Mesenchymal stem cell (in vitro differentiated cells and primary cell): ENCODE measurements around the gene PLXND1.

Source experiments
- DNase-seq: peaks from one replicate; pipeline ENCODE4 v3.0.0-alpha.2; 2013
- H2AFZ ChIP-seq: one replicate; pipeline ENCODE4 v1.6.1; 2013; ENCODE audit warnings: low read depth, mild to moderate bottlenecking, control low read depth, inconsistent platforms, low read length, moderate library complexity
- H2AK5ac ChIP-seq: 2 replicates; pipeline ENCODE4 v1.6.1; 2013; ENCODE audit warnings: low read length, moderate library complexity, mild to moderate bottlenecking, inconsistent platforms; ENCODE audit not compliant: severe bottlenecking
- H2BK120ac ChIP-seq: one replicate; pipeline ENCODE4 v1.6.1; 2013; ENCODE audit warnings: low read depth, mild to moderate bottlenecking, inconsistent platforms, low read length, moderate library complexity
- H2BK12ac ChIP-seq, 2 experiments: one replicate each; pipeline ENCODE4 v1.6.1; 2013; ENCODE audit warnings: inconsistent platforms in 2 of 2, low read length in 2 of 2, mild to moderate bottlenecking in 2 of 2, moderate library complexity in 2 of 2, control low read depth in 1 of 2
- H2BK15ac ChIP-seq: one replicate; pipeline ENCODE4 v1.6.1; 2013; ENCODE audit warnings: mild to moderate bottlenecking, low read depth, inconsistent platforms; ENCODE audit not compliant: poor library complexity, severe bottlenecking
- H2BK5ac ChIP-seq: 2 replicates; pipeline ENCODE4 v1.6.1; 2013; ENCODE audit warnings: low read depth, mild to moderate bottlenecking, low read length, control low read depth, inconsistent platforms; ENCODE audit not compliant: poor library complexity, severe bottlenecking
- H3K14ac ChIP-seq, 2 experiments: one replicate each; pipeline ENCODE4 v1.6.1; 2013; ENCODE audit warnings: inconsistent platforms in 2 of 2, low read length in 2 of 2, control low read depth in 1 of 2, mild to moderate bottlenecking in 1 of 2, moderate library complexity in 1 of 2
- H3K18ac ChIP-seq, 2 experiments: one replicate each; pipeline ENCODE4 v1.6.1; 2013; ENCODE audit warnings: inconsistent platforms in 2 of 2, low read length in 2 of 2, control low read depth in 1 of 2, low read depth in 1 of 2, mild to moderate bottlenecking in 1 of 2
- H3K23ac ChIP-seq, 2 experiments: one replicate each; pipeline ENCODE4 v1.6.1; 2013; ENCODE audit warnings: inconsistent platforms in 2 of 2, low read length in 2 of 2, mild to moderate bottlenecking in 2 of 2, moderate library complexity in 2 of 2, control low read depth in 1 of 2
- H3K27ac ChIP-seq: 2 replicates; pipeline ENCODE4 v1.5.1; 2013; ENCODE audit warnings: mild to moderate bottlenecking, moderate library complexity, low read length, control low read depth, inconsistent platforms; ENCODE audit not compliant: poor library complexity, severe bottlenecking
- H3K27me3 ChIP-seq, 2 experiments: 2 replicates each; pipeline versions ENCODE4 v1.6.1 to v1.7.0; 2013; ENCODE audit warnings: low read length in 2 of 2, mild to moderate bottlenecking in 2 of 2, moderate library complexity in 2 of 2, control low read depth in 1 of 2, inconsistent platforms in 1 of 2; ENCODE audit not compliant: control insufficient read depth in 1 of 2, insufficient read depth in 1 of 2
- H3K36me3 ChIP-seq, 2 experiments: 2 replicates each; pipeline versions ENCODE4 v1.6.1 to v1.7.0; 2013; ENCODE audit warnings: low read length in 2 of 2, control low read depth in 1 of 2, inconsistent platforms in 1 of 2, low read depth in 1 of 2, mild to moderate bottlenecking in 1 of 2; ENCODE audit not compliant: insufficient read depth in 2 of 2, control insufficient read depth in 1 of 2
- H3K4ac ChIP-seq, 2 experiments: one replicate each; pipeline ENCODE4 v1.6.1; 2013; ENCODE audit warnings: inconsistent platforms in 2 of 2, low read length in 2 of 2, mild to moderate bottlenecking in 2 of 2, moderate library complexity in 2 of 2, control low read depth in 1 of 2, low read depth in 1 of 2
- H3K4me1 ChIP-seq: 2 replicates; pipeline ENCODE4 v1.6.1; 2013; ENCODE audit warnings: low read depth, low read length, control low read depth; ENCODE audit not compliant: control insufficient read depth, insufficient read depth
- H3K4me2 ChIP-seq: 2 replicates; pipeline ENCODE4 v1.6.1; 2013; ENCODE audit warnings: low read length, mild to moderate bottlenecking, inconsistent platforms; ENCODE audit not compliant: poor library complexity, severe bottlenecking
- H3K4me3 ChIP-seq, 2 experiments: 2 replicates each; pipeline versions ENCODE4 v1.5.1 to v1.7.0; 2013; ENCODE audit warnings: low read length in 2 of 2, mild to moderate bottlenecking in 2 of 2, control low read depth in 1 of 2, low read depth in 1 of 2; ENCODE audit not compliant: insufficient read depth in 1 of 2
- H3K79me1 ChIP-seq: replicated peaks from 2 replicates; pipeline ENCODE4 v1.6.1; 2013; ENCODE audit warnings: mild to moderate bottlenecking, control low read depth, low read length, inconsistent platforms; ENCODE audit not compliant: poor library complexity, severe bottlenecking
- H3K9ac ChIP-seq: 2 replicates; pipeline ENCODE4 v1.7.0; 2013; ENCODE audit warnings: mild to moderate bottlenecking, low read length, moderate library complexity
- H3K9me3 ChIP-seq: 2 replicates; pipeline ENCODE4 v1.7.0; 2013; ENCODE audit warnings: mild to moderate bottlenecking, low read length; ENCODE audit not compliant: control insufficient read depth
- H4K8ac ChIP-seq: one replicate; pipeline ENCODE4 v1.6.1; 2013; ENCODE audit warnings: inconsistent platforms, mild to moderate bottlenecking, low read length, moderate library complexity
- H4K91ac ChIP-seq: one replicate; pipeline ENCODE4 v1.6.1; 2013; ENCODE audit warnings: mild to moderate bottlenecking, low read length, inconsistent platforms
- WGBS: methylation state at CpG from one replicate; pipeline ENCODE4 v1.1.7; 2013; ENCODE audit warnings: mixed read lengths; 5-methylcytosine and 5-hydroxymethylcytosine counted together

Gene PLXND1

GRCh38 chr3:129597087-129597999, 9.1 kb downstream of the PLXND1 start:
- H3K4me1 ChIP-seq: peaks cover 85% of the 10 kb centered on the region
- no peaks in the 10 kb centered on the region for H3K9me3 ChIP-seq
- H2BK5ac ChIP-seq: peak overlapping the region; percentile 91
- peak overlapping the region; percentile 74 for H4K8ac ChIP-seq
- H3K27ac ChIP-seq: peak overlapping the region; percentile 96
- H3K79me1 ChIP-seq: no peaks in the 10 kb centered on the region
- peak overlapping the region; percentile 96 to 97 for H3K18ac ChIP-seq
- H2AK5ac ChIP-seq: peak overlapping the region; percentile 73
- no peaks in the 10 kb centered on the region for H3K27me3 ChIP-seq
- H3K4me3 ChIP-seq: peak overlapping the region in 1 of 2 experiments; percentile 67
- peak; percentile 81 for DNase-seq
- peak overlapping the region in 1 of 2 experiments; percentile 51 for H3K23ac ChIP-seq
- H2AFZ ChIP-seq: no peak overlapping the region
- H4K91ac ChIP-seq: peak overlapping the region; percentile 98
- peak overlapping the region; percentile 95 to 96 for H3K4ac ChIP-seq
- H3K14ac ChIP-seq: peak overlapping the region in 1 of 2 experiments; percentile 80
- peak overlapping the region; percentile 86 for H3K9ac ChIP-seq
- H2BK12ac ChIP-seq: peak overlapping the region; percentile 60 to 98
- peak overlapping the region; percentile 91 for H2BK15ac ChIP-seq
- H2BK120ac ChIP-seq: peak overlapping the region; percentile 95
- 25% methylated on average over 31 of the region's 31 CpGs for WGBS
- peaks cover 0 to 22% of the 10 kb centered on the region in 2 experiments for H3K36me3 ChIP-seq
- peak overlapping the region; percentile 1 for H3K4me2 ChIP-seq

GRCh38 chr3:129596194-129597086, 10.0 kb downstream of the PLXND1 start:
- Histone ChIP-seq H2BK5ac (peak overlapping the region; percentile 91), H4K8ac (peak overlapping the region; percentile 90), H3K4me1 (peaks cover 86% of the 10 kb centered on the region), H3K18ac (peak overlapping the region; percentile 96 to 97), H3K27ac (peak overlapping the region; percentile 96), H3K79me1 (no peaks in the 10 kb centered on the region), H2BK15ac (peak overlapping the region; percentile 61), H3K27me3 (no peaks in the 10 kb centered on the region), H3K14ac (peak overlapping the region in 1 of 2 experiments; percentile 82), H3K23ac (peak overlapping the region in 1 of 2 experiments; percentile 71), H3K9ac (peak overlapping the region; percentile 86), H3K36me3 (peaks cover 0 to 15% of the 10 kb centered on the region in 2 experiments), H2BK120ac (peak overlapping the region; percentile 88), H3K9me3 (no peaks in the 10 kb centered on the region), H2AK5ac (peak overlapping the region; percentile 98), H2AFZ (no peak overlapping the region), H3K4me3 (peak overlapping the region in 1 of 2 experiments; percentile 67), H3K4me2 (peak overlapping the region; percentile 50), H2BK12ac (peak overlapping the region; percentile 79 to 97), H4K91ac (peak overlapping the region; percentile 98), H3K4ac (peak overlapping the region; percentile 94 to 95)
- peak; percentile 98 for DNase-seq
- 6% methylated on average over 26 of the region's 27 CpGs for WGBS

GRCh38 chr3:129595544-129596193, 10.8 kb downstream of the PLXND1 start:
- peak overlapping the region; percentile 98 for H4K91ac ChIP-seq
- H3K27me3 ChIP-seq: no peaks in the 10 kb centered on the region
- peak overlapping the region in 1 of 2 experiments; percentile 97 for H3K14ac ChIP-seq
- peak overlapping the region; percentile 90 for H4K8ac ChIP-seq
- H3K27ac ChIP-seq: peak overlapping the region; percentile 96
- no peaks in the 10 kb centered on the region for H3K79me1 ChIP-seq
- H2BK120ac ChIP-seq: peak overlapping the region; percentile 88
- H3K9me3 ChIP-seq: no peaks in the 10 kb centered on the region
- H3K23ac ChIP-seq: no peak overlapping the region
- peak; percentile 37 for DNase-seq
- 72% methylated on average over 10 of the region's 10 CpGs for WGBS
- peak overlapping the region; percentile 9 for H2BK5ac ChIP-seq
- peak overlapping the region; percentile 98 for H2AK5ac ChIP-seq
- peak overlapping the region in 1 of 2 experiments; percentile 43 for H3K4me3 ChIP-seq
- H3K18ac ChIP-seq: peak overlapping the region; percentile 96
- H3K36me3 ChIP-seq: peaks cover 4 to 15% of the 10 kb centered on the region in 2 experiments
- H3K4me1 ChIP-seq: peaks cover 86% of the 10 kb centered on the region
- peak overlapping the region; percentile 91 for H2BK15ac ChIP-seq
- H2BK12ac ChIP-seq: peak overlapping the region; percentile 84 to 97
- H3K9ac ChIP-seq: peak overlapping the region; percentile 86
- H2AFZ ChIP-seq: no peak overlapping the region
- no peak overlapping the region for H3K4me2 ChIP-seq
- H3K4ac ChIP-seq: peak overlapping the region; percentile 62 to 93
